Small intestine (tissue), 7 donors: ENCODE results near the gene VPS4B. TPM values are rescaled to one million over a fixed set of nuclear protein-coding genes. Genes with fewer than 3 reads are reported as not detected.

Experiments
- DNase-seq, 2 donors: peaks; one replicate each; pipeline versions ENCODE4 v3.0.0 to v3.0.0-alpha.2; 2013
- FAIRE-seq: peaks from 2 replicates; lab custom pipeline; 2012; peaks lifted over from hg19 to GRCh38; lab: Jason Lieb, UNC
- H3K27ac ChIP-seq, 3 donors: one replicate each; pipeline ENCODE4 v1.5.1; 2013; ENCODE audit warnings: low read length in 2 of 3, mild to moderate bottlenecking in 2 of 3, control low read depth in 1 of 3, inconsistent platforms in 1 of 3, low read depth in 1 of 3, moderate library complexity in 1 of 3
- H3K27me3 ChIP-seq, 3 donors: one replicate each; pipeline ENCODE4 v1.6.1; 2013; ENCODE audit warnings: low read length in 3 of 3, inconsistent platforms in 1 of 3; ENCODE audit not compliant: control insufficient read depth in 3 of 3, insufficient read depth in 3 of 3
- H3K36me3 ChIP-seq, 3 donors: one replicate each; pipeline ENCODE4 v1.6.1; 2013; ENCODE audit warnings: low read length in 3 of 3, inconsistent platforms in 1 of 3, low read depth in 1 of 3, mild to moderate bottlenecking in 1 of 3, moderate library complexity in 1 of 3; ENCODE audit not compliant: control insufficient read depth in 3 of 3, insufficient read depth in 2 of 3
- H3K4me1 ChIP-seq, 3 donors: one replicate each; pipeline ENCODE4 v1.6.1; 2013; ENCODE audit warnings: low read length in 2 of 3, inconsistent platforms in 1 of 3, low read depth in 1 of 3, mild to moderate bottlenecking in 1 of 3, moderate library complexity in 1 of 3; ENCODE audit not compliant: control insufficient read depth in 3 of 3, insufficient read depth in 2 of 3
- H3K4me3 ChIP-seq, 3 donors: one replicate each; pipeline ENCODE4 v1.5.1; 2013; ENCODE audit warnings: low read length in 3 of 3, control low read depth in 1 of 3, inconsistent platforms in 1 of 3, low read depth in 1 of 3, mild to moderate bottlenecking in 1 of 3, moderate library complexity in 1 of 3
- H3K9me3 ChIP-seq, 2 donors: one replicate each; pipeline ENCODE4 v1.6.1; 2013; ENCODE audit warnings: low read depth in 1 of 2, low read length in 1 of 2; ENCODE audit not compliant: control insufficient read depth in 2 of 2, insufficient read depth in 1 of 2
- WGBS, 3 donors: extraction: QIAGEN DNeasy Blood & Tissue Kit; methylation state at CpG; one replicate each; pipeline ENCODE4 v1.1.7; 2013; 5-methylcytosine and 5-hydroxymethylcytosine counted together
- polyA plus RNA-seq, 4 donors: library from polyadenylated mRNA; stranded (reverse) in 3 of 4; unstranded in 1 of 4; fragments of 200-250 nt in 3 of 4; fragments of 120-200 nt in 1 of 4; gene quantifications; one replicate each; pipeline versions ENCODE4 v1.2.1 to v1.2.3, GENCODE V29; 2013
- donor health status: healthy with polysubstance abuse.
- donor health status: control.
- donor health status: control.
- donor health status: Bipolar disorder and iron deficiency.
- donor health status: healthy.

Gene VPS4B
- polyA plus RNA-seq, 4 donors = 27.2 to 61.7 (median 33.7) TPM

DNA sequence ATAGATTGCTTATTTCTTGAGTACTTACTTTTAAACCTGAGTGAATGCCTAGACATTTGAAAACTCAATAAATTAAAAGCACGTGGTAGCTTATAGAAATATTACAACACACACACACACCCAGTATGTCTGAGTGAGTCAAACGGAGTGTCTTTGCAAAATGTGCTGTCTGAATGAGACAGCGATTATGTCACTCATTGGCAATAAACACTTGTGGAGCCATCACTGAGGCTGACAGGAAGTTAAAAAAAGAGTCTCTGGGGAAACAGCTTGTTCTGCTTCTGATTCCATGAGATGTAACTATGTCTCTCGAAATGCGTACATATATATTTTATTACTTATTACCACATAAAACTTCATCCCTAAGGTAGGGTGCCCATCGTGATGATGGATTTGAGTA lies 22.3 kb upstream of the VPS4B start:
- no peak overlapping the region for H3K27ac ChIP-seq
- DNase-seq = no peak

DNA sequence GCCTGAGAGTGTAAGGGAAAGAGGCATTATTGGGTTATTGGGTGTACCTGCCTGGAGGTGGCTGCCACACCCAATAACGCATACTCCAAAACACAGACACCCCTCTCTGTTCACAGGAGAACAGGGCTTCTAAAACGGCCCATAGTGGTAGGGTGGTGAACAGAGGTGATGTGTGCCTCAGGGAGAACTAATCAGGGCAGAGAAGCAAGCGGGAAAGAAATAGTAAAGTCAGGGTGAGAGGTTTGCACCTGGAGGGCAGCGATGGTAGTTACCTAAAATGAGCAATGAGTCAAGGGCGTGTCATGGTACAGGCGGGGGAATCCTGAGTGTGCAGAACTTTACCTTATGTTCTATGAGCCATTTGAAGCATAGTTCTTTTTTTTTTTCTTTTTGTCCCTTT lies 21.6 kb upstream of the VPS4B start:
- no peaks in the 10 kb centered on the region for H3K9me3 ChIP-seq
- no peaks in the 10 kb centered on the region for H3K36me3 ChIP-seq
- no peaks in the 10 kb centered on the region for H3K4me1 ChIP-seq
- FAIRE-seq (no peak), DNase-seq (no peak)
- WGBS, 3 donors = 82 to 91% (median 90%) methylated on average over 6 of the region's 6 CpGs
- no peak overlapping the region for H3K4me3 ChIP-seq
- no peak overlapping the region for H3K27ac ChIP-seq
- H3K27me3 ChIP-seq = no peaks in the 10 kb centered on the region

More for the DNA sequence above, 22.3 kb upstream of the VPS4B start:
- H3K4me1 ChIP-seq = no peaks in the 10 kb centered on the region
- FAIRE-seq = no peak
- no peaks in the 10 kb centered on the region for H3K36me3 ChIP-seq
- H3K27me3 ChIP-seq = no peaks in the 10 kb centered on the region
- no peak overlapping the region for H3K4me3 ChIP-seq
- no peaks in the 10 kb centered on the region for H3K9me3 ChIP-seq
- 65 to 87% (median 83%) methylated on average over 6 of the region's 6 CpGs for WGBS, 3 donors

DNA sequence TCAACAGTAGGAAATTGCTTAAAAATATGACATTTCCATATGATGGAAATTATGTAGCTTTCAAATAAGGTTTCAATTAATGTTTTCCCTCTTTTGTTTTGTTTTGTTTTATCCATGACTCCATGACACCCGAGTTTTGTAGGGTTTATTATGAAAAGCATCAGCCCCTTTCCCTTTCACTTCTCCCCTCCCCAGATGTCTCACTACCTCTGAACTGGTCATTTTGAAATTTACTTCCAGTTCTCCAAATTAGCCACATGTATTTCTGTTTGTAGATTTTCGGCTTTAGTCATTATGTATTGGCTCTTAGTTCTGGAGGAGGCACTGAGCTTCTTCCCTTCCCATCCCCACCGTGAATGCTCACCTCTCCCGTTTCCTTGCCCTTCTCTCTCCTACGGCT lies 18.6 kb upstream of the VPS4B start:
- WGBS, 3 donors = 74 to 83% (median 80%) methylated on average over 5 of the region's 5 CpGs
- H3K27me3 ChIP-seq = no peaks in the 10 kb centered on the region

DNA sequence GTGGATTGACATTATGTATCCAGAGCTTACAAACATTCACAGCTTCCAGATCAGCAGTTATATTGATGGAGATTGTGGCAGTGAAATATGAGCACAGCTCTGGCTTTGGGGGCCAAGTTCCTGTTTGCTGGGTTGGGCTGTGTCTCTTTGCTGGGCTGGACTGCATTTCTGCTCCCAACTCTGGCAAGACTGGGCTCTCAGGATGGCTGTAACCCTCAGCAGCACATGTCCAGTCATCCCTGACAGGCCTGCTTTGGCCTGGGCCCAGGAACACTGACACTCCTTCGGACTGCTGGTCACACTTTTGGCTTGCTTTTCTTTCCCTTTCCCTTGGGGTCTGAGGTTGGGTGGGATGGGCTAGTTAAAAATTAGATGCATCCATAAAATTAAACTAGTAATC lies 17.9 kb upstream of the VPS4B start:
- H3K27me3 ChIP-seq = no peaks in the 10 kb centered on the region
- WGBS, 3 donors = 59 to 90% (median 67%) methylated on average over 1 of the region's 1 CpG
- no peak overlapping the region for H3K4me3 ChIP-seq
- H3K36me3 ChIP-seq = no peaks in the 10 kb centered on the region
- FAIRE-seq (no peak), DNase-seq (no peak)
- no peaks in the 10 kb centered on the region for H3K9me3 ChIP-seq
- H3K27ac ChIP-seq = no peak overlapping the region
- no peaks in the 10 kb centered on the region for H3K4me1 ChIP-seq

More for the DNA sequence above, 18.6 kb upstream of the VPS4B start:
- Histone ChIP-seq H3K27ac (no peak overlapping the region), H3K4me1 (no peaks in the 10 kb centered on the region), H3K36me3 (no peaks in the 10 kb centered on the region), H3K4me3 (no peak overlapping the region), H3K9me3 (no peaks in the 10 kb centered on the region)
- no peak for DNase-seq
- FAIRE-seq = no peak

DNA sequence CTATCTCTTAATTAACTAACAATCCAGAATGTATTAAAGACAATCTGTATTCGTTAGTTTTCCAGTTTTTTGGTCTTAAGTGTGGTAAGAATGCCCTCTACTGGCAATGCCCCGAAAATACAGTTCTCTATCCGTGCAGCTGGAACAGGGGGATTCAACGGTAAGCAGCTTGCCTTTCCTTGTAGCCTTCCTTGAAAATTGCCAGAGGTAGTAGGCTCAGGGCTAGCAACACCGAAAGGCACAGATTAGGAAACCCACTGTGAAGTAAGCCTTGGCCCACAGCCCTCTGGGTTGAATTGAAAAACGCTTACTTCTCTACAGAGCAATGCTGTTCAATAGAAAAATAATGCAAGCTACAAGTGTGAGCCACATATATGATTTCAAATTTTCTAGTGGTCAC lies 17.1 kb upstream of the VPS4B start:
- no peaks in the 10 kb centered on the region for H3K9me3 ChIP-seq
- peak; percentile 63 to 72 for DNase-seq
- no peaks in the 10 kb centered on the region for H3K4me1 ChIP-seq
- 5 to 7% (median 5%) methylated on average over 6 of the region's 6 CpGs for WGBS, 3 donors
- H3K36me3 ChIP-seq = no peaks in the 10 kb centered on the region
- no peaks in the 10 kb centered on the region for H3K27me3 ChIP-seq
- no peak overlapping the region for H3K4me3 ChIP-seq
- H3K27ac ChIP-seq = no peak overlapping the region
- FAIRE-seq = peak; percentile 10

DNA sequence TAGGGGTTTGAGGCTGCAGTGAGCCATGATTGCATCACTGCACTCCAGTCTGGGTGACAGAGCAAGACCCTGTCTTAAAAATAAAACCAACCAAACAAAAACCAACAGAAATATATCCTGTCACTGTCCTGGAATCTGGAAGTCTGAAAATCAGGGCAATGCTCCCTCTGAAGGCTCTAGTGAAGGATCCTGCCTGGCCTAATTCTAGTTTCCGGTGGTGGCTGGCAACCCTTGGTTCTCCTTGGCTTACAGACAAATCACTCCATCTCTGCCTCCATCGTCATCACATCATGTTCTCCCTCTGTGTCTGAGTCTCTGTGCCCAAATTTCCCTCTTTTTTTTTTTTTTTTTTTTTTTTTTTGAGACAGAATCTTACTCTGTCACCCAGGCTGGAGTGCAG lies 15.9 kb upstream of the VPS4B start:
- no peak overlapping the region for H3K27ac ChIP-seq
- no peaks in the 10 kb centered on the region for H3K36me3 ChIP-seq
- FAIRE-seq = no peak

DNA sequence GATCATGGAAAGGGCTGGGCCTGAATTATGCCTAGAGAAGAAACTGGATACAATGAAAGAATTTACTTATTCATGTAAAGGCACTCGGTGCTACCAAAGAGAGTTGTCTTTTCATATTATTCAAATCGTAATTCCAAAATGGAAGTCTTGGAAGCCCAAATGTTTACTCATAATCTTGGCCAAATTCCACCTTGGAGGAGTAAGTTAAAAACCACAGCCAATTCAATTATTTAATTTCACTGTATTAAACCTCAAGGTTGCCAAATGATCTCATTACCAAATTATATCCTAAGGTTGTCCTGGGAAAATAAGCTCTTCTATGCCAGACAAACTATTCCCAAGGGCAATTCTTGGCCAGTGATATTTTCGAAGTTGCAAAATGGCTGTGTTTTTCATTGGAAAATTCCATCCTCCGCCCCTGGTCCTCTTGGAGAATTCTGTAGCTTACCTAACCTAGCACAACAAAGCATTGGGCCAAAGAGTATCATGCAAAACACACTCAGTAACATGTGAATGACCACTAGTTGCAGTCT lies 11.1 kb upstream of the VPS4B start:
- WGBS, 3 donors = 62 to 78% (median 64%) methylated on average over 4 of the region's 4 CpGs
- FAIRE-seq = no peak
- DNase-seq = no peak
- Histone ChIP-seq H3K36me3 (no peaks in the 10 kb centered on the region), H3K4me3 (no peak overlapping the region), H3K4me1 (no peaks in the 10 kb centered on the region), H3K27me3 (peaks cover 0 to 4% (median 0%) of the 10 kb centered on the region in 3 donors), H3K27ac (no peak overlapping the region), H3K9me3 (no peaks in the 10 kb centered on the region)

More for the DNA sequence above, 15.9 kb upstream of the VPS4B start:
- WGBS, 3 donors = 83 to 98% (median 88%) methylated on average over 2 of the region's 2 CpGs
- no peaks in the 10 kb centered on the region for H3K27me3 ChIP-seq
- DNase-seq = no peak
- H3K9me3 ChIP-seq = no peaks in the 10 kb centered on the region
- H3K4me3 ChIP-seq = no peak overlapping the region
- no peaks in the 10 kb centered on the region for H3K4me1 ChIP-seq

DNA sequence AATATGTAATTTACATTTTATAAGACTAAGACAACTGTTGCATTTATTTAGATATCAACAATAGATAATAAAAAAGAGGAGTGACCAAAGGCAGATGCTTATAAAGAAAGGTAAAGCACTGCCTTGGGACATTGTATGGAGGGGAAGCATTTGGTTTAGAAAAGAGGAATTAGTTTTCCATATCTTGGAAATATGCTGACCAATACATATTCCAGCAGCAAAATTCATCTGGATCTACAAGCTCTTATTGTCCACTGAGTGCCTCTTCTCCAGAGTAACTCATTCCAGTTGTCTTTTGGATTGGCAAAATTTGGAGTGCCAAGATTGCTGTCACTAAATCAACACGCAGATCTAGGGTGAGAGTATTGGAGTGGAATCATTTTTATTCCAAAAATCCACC lies 8.9 kb upstream of the VPS4B start:
- peaks cover 0 to 4% (median 0%) of the 10 kb centered on the region in 3 donors for H3K27me3 ChIP-seq
- no peaks in the 10 kb centered on the region for H3K9me3 ChIP-seq
- no peak for FAIRE-seq
- H3K27ac ChIP-seq = no peak overlapping the region
- 62 to 96% (median 80%) methylated on average over 1 of the region's 1 CpG for WGBS, 3 donors
- DNase-seq = no peak
- H3K36me3 ChIP-seq = no peaks in the 10 kb centered on the region
- no peak overlapping the region for H3K4me3 ChIP-seq
- no peaks in the 10 kb centered on the region for H3K4me1 ChIP-seq

DNA sequence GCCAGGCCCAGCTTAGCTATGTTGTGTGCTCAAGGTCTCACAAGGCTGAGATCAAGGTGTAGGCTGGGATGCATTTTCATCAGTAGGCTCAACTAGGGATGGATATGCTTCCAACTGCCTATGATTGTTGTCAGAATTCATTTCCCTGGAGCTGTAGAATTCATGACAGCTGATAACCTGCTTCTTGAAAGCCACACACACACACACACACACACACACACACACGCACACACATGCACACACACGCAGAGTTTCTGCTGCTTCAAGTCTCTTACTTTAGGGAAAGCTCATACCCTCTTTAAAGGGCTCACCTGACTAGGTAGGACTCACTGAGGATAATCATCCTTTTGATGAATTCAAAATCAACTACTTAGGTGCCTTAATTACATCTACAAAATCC lies 8.2 kb upstream of the VPS4B start:
- FAIRE-seq (no peak), DNase-seq (no peak)
- H3K4me1 ChIP-seq = no peaks in the 10 kb centered on the region
- WGBS, 3 donors = 78 to 82% (median 79%) methylated on average over 2 of the region's 2 CpGs
- H3K9me3 ChIP-seq = no peaks in the 10 kb centered on the region
- H3K27me3 ChIP-seq = peaks cover 0 to 4% (median 0%) of the 10 kb centered on the region in 3 donors
- H3K36me3 ChIP-seq = no peaks in the 10 kb centered on the region
- no peak overlapping the region for H3K4me3 ChIP-seq
- no peak overlapping the region for H3K27ac ChIP-seq
